HG02571 (cell line): Measurements from ENCODE around the gene CHRNA4.

ENCODE experiments used
- ATAC-seq: cut with Tn5 transposase; IDR thresholded peaks from one replicate; pipeline ENCODE4 v1.9.1; 2021; ENCODE audit warnings: mild to moderate bottlenecking, moderate library complexity; ENCODE audit not compliant: unreplicated experiment

CHRNA4 gene

DNA sequence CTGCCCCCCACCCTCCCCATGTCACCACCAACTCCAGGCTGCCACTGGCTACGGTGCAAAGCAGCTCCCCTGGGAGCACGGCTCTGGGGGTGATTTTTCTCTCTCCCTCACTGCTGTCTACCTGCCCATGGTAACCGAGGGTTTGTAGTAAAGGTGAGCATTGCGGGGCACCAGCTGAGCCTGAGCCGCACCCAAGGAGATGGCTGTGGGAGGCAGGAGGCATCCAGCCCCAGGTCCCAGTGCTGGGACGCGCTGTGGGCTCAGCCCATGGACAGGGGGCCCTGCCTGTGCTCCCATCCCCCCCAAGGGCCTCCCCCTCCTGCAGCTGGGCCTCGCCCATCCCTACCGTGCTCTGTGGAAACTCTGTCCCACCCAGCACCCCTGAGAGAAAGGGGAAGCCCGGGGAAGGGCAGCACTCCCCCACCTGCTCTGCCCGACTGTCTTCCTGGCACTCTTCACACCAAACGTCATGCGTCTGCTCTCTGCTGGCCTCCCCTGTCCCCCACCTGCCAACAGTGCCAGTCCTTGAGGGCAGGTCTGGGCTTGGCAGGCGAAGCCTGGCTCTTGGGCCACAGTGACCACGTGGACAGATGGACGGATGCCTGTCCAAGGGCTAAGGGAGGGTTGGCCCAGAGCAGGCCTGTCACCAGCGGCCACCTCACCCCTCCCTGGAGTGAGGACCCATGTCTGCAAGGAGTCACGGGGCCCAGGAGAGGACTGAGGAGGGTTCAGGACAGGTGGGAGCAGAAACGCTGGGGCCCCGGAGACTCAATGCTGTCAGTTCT is 3.8 kb upstream of the CHRNA4 start:
- ATAC-seq: no peak

GRCh38 chr20:63363981-63364561 is 2.9 kb upstream of the CHRNA4 start:
- ATAC-seq: no peak

DNA sequence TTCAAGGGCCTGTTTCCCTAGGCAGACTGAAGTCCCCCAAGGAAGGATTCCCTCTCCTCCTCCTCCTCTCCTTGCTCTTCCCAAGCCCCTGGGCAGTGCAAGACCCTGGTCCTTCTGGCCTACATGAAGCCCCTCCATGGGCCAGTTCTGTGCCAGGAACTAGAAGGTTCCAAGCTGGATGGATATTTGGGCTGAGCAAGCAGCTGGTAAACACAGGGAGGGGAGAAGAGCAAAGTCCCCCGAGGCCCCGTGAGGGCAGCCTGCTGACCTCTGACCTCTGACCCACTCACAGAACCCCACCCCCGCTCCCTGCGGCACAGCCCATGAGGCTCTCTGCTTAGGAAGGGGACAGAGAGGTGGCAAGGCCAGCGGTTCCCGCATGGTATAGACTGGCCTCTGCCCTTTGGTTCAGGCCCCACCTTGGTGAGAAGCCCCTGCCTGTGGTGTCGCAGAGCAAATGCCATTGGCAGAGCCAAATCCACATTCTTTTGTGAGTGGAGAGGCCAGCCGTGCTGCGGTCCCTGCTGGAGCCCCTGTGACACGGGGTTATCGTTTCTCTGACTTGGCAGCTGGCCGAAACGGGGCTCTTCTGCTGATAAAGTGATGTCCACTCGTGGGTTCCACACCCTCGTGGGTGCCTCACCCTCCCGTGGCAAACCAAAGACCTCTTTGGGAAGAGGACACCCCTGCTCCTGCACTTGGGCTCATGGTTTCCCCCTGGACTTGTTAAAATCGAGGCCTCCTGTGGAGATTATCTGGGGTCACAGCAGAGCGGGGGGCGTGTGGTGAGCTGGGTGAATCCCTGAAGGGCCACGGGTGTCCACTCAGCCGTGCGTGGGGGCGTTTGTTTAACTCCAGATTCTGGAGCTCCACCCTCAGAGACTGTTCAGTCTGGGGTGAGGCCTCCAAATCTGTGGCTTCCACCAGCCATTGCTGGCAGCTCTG is 2.1 kb upstream of the CHRNA4 start:
- no peak for ATAC-seq

DNA sequence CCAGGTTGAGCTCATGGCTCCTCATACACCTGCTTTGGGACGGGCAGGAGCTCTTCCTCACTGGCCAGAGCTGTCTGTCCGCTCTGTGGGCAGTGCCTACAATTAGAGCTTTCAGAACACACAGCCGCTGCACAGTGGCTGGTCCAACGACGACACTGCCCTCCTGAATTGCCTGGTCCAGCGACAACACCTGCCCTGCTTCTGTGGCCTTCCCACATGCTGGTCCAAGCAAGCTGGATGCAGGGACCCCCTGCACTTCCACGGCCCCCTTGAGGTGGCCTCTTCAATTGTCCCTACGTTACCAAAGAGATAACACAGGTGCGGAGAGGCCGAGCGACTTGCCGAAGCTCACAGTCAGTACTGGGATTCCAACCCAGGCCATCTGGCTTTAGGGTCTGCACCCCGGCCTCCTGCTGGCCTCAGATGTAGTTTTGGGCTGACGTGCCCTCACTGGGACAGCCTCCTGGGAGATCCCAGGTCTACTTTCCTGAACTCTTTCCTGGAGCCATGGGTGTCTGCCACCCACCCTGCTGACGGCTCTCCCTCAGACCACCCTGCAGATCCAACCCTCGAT is 1.4 kb upstream of the CHRNA4 start:
- ATAC-seq: no peak

GRCh38 chr20:63361519-63362435 is 628 bp upstream of the CHRNA4 start:
- ATAC-seq: no peak

GRCh38 chr20:63359937-63360849 is 956 bp downstream of the CHRNA4 start:
- ATAC-seq: no peak

DNA sequence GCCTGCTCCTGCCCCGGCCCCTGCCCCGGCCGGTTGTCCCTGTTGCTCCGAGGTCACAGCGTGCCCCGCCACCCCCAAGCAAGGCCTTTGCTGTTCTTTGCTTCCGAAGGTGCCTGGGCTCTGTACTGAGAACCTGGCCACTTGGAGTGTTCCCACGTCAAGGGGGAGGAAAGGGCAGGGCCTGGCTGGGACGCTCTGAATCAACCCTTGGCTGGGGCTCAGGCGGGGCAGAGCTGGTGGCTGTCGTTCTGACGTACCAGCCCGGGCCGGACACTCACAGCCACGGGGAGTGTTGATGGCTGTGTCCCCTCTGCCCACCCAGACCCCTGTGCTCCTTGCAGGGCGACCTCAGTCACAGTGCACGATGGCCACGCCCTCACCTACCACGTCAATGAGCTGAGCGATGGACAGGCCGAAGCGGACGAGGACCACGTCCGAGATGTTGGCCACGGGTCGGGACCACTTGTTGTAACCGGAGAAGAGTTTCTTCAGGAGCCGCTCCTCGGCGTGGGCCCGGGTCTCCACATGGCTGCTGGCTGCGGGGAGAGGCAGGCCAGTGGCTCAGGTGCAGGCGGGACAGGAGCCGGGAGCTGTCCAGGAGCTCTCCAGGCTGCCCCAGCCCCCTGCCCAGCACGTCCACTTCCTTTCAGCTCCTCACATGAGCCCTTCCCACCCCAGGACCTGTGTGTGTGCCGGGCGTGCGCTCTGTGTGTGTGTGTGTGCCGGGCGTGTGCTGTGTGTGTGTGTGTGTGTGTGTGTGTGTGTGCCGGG is 1.8 kb downstream of the CHRNA4 start:
- ATAC-seq: no peak

- ATAC-seq: no peak
Measured at GRCh38 chr20:63357921-63358905, 2.9 kb downstream of the CHRNA4 start.

DNA sequence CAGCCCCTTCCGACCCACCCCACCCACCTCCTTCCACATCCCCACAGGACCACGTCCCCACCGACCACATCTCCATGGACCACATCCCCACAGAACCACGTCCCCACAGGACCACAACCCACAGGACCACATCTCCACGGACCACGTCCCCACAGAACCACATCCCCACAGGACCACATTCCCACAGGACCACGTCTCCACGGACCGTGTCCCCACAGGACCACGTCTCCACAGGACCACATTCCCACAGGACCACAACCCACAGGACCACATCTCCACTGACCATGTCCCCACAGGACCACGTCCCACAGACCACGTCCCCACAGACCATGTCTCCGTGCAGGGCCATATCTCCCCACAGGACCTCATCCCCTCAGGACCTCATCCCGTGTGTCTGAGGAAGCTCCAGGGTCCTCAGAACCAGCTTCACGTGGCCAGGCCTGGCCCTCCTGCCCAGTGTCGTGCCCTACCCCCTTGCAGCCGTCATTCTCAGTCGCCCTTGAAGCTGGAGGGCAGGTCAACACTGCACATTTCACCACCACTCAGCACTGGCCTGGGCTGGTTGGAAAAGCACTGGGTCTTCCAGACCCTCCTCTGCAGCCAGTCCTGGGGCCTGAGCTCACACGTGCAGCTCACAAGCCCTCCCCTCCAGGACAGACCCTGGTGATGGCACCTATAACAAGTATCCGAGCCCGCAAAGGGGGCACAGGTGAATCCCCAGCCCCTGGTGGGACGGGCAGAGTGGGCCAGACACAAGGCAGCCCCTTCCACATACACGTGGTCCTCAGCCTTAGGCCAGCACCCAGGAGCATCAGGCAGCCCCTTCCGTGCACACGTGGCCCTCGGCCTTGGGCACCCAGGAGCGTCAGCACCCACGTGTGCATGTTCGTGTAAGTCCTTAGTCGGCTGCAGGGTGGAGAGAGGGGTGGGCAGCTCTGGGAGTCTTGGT is 3.9 kb downstream of the CHRNA4 start:
- ATAC-seq: no peak

DNA sequence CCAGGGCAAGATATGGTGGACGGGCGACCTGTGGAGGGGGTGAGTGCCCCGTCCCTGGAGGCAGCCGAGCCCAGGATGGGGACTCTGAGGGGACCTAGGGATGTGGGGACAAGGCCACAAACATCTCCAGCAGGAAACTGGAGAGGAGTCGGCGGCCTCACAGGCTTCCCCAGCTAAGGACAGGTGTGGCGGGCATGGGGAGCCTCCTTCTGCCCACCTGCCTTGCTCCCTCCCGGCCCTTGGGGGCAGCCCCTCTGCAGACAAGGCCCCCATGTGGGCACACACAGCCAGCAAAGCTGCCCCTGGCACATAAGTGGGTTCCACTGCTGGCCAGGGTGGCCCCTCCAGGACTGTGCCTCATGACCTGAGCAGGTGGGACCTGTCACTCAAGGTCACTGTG is 4.6 kb downstream of the CHRNA4 start:
- ATAC-seq: no peak

DNA sequence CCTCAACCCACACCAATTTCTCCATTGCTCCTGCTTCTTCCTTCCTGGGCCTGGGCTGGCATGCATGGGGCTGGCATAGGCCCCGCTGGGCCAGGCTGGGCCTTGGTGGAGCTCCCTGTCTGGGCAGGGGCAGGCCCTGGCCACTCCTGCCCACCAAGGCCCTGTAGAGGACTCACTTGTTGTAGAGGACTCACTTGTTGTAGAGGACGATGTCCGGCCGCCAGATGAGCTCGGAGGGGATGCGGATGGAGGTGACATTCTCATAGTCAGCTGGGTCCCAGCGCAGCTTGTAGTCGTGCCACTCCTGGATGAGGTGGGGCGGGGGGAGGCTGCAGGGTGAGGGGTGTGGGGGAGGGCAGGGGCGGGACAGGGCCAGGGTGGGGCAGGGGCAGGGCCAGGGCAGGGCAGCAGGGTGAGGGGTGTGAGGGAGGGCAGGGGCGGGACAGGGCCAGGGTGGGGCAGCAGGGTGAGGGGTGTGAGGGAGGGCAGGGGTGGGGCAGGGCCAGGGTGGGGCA is 5.3 kb downstream of the CHRNA4 start:
- ATAC-seq: no peak

- no peak for ATAC-seq
Measured at GRCh38 chr20:63354636-63355350, 6.4 kb downstream of the CHRNA4 start.

DNA sequence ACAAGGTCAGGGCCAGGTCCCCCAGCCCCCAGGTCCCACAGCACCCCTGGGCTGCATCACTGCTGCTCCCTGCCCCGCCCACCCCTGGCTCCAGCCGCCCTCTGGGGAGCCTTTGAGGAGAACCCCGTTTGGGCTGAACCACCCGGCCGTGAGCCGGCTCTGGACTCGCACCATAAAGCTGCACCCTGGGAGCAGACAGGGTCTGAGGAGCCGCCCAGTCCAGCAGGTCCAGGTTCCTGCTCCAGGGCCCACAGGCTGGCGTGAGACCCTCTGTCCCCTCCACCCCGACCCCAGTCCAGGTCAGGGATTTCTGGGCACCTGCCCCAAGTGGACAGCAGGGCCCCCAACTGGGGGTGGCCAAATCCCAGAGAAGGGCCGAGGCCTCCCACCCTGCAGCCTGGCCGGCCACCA is 8.3 kb downstream of the CHRNA4 start:
- no peak for ATAC-seq

DNA sequence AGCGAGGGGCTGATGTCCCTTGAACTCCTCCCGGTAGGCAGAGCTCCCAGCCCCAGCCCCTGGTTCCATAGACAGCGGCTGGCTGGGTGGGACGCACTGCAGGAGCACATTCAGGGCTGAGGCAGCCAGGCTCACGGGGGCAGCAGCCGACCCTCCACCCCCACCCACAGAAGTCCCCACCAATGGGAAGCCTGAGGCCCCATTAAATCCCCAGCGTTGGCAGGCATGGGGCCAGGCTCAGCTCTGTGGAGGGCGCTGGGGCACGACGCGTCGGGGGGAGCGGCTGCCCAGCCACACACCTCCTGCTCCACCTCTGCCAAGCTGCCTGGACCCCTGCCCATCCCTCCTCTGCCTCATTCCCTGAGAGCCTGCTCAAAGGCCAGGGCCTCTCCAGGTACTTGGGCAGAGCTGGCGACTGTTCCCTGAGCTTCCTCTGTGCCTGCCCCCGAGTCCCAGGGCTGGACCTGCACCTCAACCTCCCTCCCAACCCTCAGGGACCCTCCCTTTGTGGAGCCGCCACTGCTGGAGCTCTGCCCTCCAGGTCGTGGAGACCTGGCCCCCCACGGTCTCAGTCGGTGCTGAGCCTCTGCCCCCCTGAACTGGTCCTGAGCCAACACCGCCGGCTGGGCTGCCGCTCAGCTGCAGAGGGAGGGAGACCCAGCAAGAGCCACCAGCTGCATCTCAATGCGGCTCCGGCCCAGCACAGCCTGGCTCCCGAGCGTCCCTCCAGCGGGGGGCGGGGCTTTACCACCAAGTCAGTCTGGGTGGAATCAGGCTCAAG is 9.1 kb downstream of the CHRNA4 start:
- ATAC-seq: no peak

DNA sequence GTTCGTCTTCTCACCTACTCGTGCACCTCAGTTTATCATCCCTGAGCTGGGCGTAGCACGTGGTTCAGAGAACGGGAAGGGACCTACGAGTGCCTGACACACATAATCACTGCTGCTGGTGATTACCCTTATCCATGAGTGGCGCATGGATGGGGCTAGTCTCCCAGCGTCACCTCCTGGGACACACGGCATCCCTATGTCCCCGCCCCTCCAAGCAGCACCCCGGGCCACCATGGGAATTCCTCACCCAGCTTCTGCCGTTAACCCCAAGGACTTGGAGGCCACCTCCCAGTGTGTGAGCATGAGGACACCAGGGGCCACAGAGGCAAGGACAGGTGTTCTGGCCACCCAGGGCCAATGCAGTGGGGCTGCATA is 9.8 kb downstream of the CHRNA4 start:
- ATAC-seq: no peak
